IPS-18a (cell line): ENCODE measurements around the gene UBA7.
"Not testable (repeated sequence)": the region's sequence is repeated elsewhere in the genome, so short reads cannot be mapped to it uniquely, and the experiment has no call there.

Experiments
- H3K27ac ChIP-seq: one replicate; pipeline ENCODE4 v1.5.1; 2013; ENCODE audit warnings: low read length
- H3K27me3 ChIP-seq: one replicate; pipeline ENCODE4 v1.6.1; 2013; ENCODE audit warnings: mild to moderate bottlenecking, low read length; ENCODE audit not compliant: control insufficient read depth, insufficient read depth
- H3K36me3 ChIP-seq: one replicate; pipeline ENCODE4 v1.6.1; 2013; ENCODE audit warnings: low read depth, low read length; ENCODE audit not compliant: control insufficient read depth
- H3K4me1 ChIP-seq: one replicate; pipeline ENCODE4 v1.6.1; 2013; ENCODE audit warnings: low read depth, low read length; ENCODE audit not compliant: control insufficient read depth
- H3K4me3 ChIP-seq: one replicate; pipeline ENCODE4 v1.5.1; 2013; ENCODE audit warnings: low read length
- H3K9ac ChIP-seq: one replicate; pipeline ENCODE4 v1.6.1; 2013; ENCODE audit warnings: mild to moderate bottlenecking, low read length, moderate library complexity
- H3K9me3 ChIP-seq: one replicate; pipeline ENCODE4 v1.6.1; 2013; ENCODE audit warnings: low read depth, low read length; ENCODE audit not compliant: control insufficient read depth

UBA7 gene

GRCh38 chr3:49790626-49791411 lies 22.9 kb downstream of the UBA7 start:
- Histone ChIP-seq H3K9ac (no peak overlapping the region), H3K9me3 (no peaks in the 10 kb centered on the region), H3K4me3 (no peak overlapping the region), H3K27ac (no peak overlapping the region), H3K4me1 (peaks cover 5% of the 10 kb centered on the region), H3K36me3 (no peaks in the 10 kb centered on the region), H3K27me3 (no peaks in the 10 kb centered on the region)

- no peak overlapping the region for H3K4me3 ChIP-seq
- H3K9ac ChIP-seq, result no peak overlapping the region
- no peaks in the 10 kb centered on the region for H3K9me3 ChIP-seq
- no peaks in the 10 kb centered on the region for H3K27me3 ChIP-seq
- no peaks in the 10 kb centered on the region for H3K36me3 ChIP-seq
- H3K27ac ChIP-seq, result no peak overlapping the region
- peaks cover 5% of the 10 kb centered on the region for H3K4me1 ChIP-seq
Observed at GRCh38 chr3:49788056-49788455, 25.7 kb downstream of the UBA7 start.

GRCh38 chr3:49787536-49787935 lies 26.2 kb downstream of the UBA7 start:
- Histone ChIP-seq H3K27ac (no peak overlapping the region), H3K9me3 (no peaks in the 10 kb centered on the region), H3K36me3 (no peaks in the 10 kb centered on the region), H3K27me3 (no peaks in the 10 kb centered on the region), H3K4me1 (peaks cover 5% of the 10 kb centered on the region), H3K9ac (no peak overlapping the region), H3K4me3 (no peak overlapping the region)

GRCh38 chr3:49787182-49787464 lies 26.6 kb downstream of the UBA7 start:
- Histone ChIP-seq H3K4me1 (peaks cover 5% of the 10 kb centered on the region), H3K4me3 (no peak overlapping the region), H3K9ac (peak overlapping the region; percentile 44)

GRCh38 chr3:49786357-49787181 lies 27.2 kb downstream of the UBA7 start, which contains the start of gene IP6K1:
Gene IP6K1 (minus strand): TSS chr3:49786542. CDS start chr3:49748040, 38,502 bp downstream.
- Histone ChIP-seq H3K27ac (peak within 1 kb of the TSS; percentile 60), H3K36me3 (peaks cover under 1% of the 10 kb centered on the region), H3K9me3 (no peaks in the 10 kb centered on the region), H3K9ac (peak within 1 kb of the TSS; percentile 82), H3K4me1 (peaks cover 5% of the 10 kb centered on the region), H3K4me3 (peak within 1 kb of the TSS; percentile 89), H3K27me3 (no peaks in the 10 kb centered on the region)

More at GRCh38 chr3:49787182-49787464, 26.6 kb downstream of the UBA7 start:
- Histone ChIP-seq H3K27me3 (no peaks in the 10 kb centered on the region), H3K36me3 (no peaks in the 10 kb centered on the region), H3K27ac (no peak overlapping the region), H3K9me3 (no peaks in the 10 kb centered on the region)

- H3K9ac ChIP-seq, result peak overlapping the region; percentile 82
- H3K27me3 ChIP-seq, result no peaks in the 10 kb centered on the region
- peak overlapping the region; percentile 89 for H3K4me3 ChIP-seq
- H3K9me3 ChIP-seq, result no peaks in the 10 kb centered on the region
- H3K36me3 ChIP-seq, result peaks cover 2% of the 10 kb centered on the region
- peak overlapping the region; percentile 60 for H3K27ac ChIP-seq
- peaks cover 5% of the 10 kb centered on the region for H3K4me1 ChIP-seq
Observed at GRCh38 chr3:49785565-49786356, 28.0 kb downstream of the UBA7 start.

GRCh38 chr3:49782277-49782676 lies 31.5 kb downstream of the UBA7 start:
- H3K27ac ChIP-seq, H3K9me3 ChIP-seq, H3K27me3 ChIP-seq, H3K36me3 ChIP-seq, H3K4me1 ChIP-seq, H3K9ac ChIP-seq, H3K4me3 ChIP-seq: not testable (repeated sequence)

GRCh38 chr3:49781415-49782199 lies 32.1 kb downstream of the UBA7 start:
- no peaks in the 10 kb centered on the region for H3K4me1 ChIP-seq
- H3K9ac ChIP-seq, result no peak overlapping the region
- no peaks in the 10 kb centered on the region for H3K9me3 ChIP-seq

GRCh38 chr3:49780975-49781365 lies 32.8 kb downstream of the UBA7 start:
- H3K27me3 ChIP-seq, H3K9ac ChIP-seq, H3K4me1 ChIP-seq, H3K9me3 ChIP-seq, H3K36me3 ChIP-seq, H3K27ac ChIP-seq, H3K4me3 ChIP-seq: not testable (repeated sequence)

More at GRCh38 chr3:49781415-49782199, 32.1 kb downstream of the UBA7 start:
- no peaks in the 10 kb centered on the region for H3K27me3 ChIP-seq
- H3K4me3 ChIP-seq, result no peak overlapping the region
- H3K27ac ChIP-seq, result no peak overlapping the region
- peaks cover 6% of the 10 kb centered on the region for H3K36me3 ChIP-seq

- H3K9me3 ChIP-seq, result no peaks in the 10 kb centered on the region
- H3K27me3 ChIP-seq, result no peaks in the 10 kb centered on the region
- no peak overlapping the region for H3K4me3 ChIP-seq
- H3K4me1 ChIP-seq, result no peaks in the 10 kb centered on the region
- H3K36me3 ChIP-seq, result peaks cover 6% of the 10 kb centered on the region
- H3K27ac ChIP-seq, result no peak overlapping the region
- H3K9ac ChIP-seq, result no peak overlapping the region
Observed at GRCh38 chr3:49780080-49780974, 33.4 kb downstream of the UBA7 start.
